KMS-11 (cell line): ENCODE measurements around the gene SCTR.

ENCODE experiments used
- H2AFZ ChIP-seq: fragments of 200-600 bp; sonication (generic); 2 replicates; pipeline ENCODE4 v1.6.1; 2016; ENCODE audit warnings: antibody characterized with exemption, mixed run types, low read depth
- H3K27ac ChIP-seq: fragments of 200-600 bp; sonication (generic); 2 replicates; pipeline ENCODE4 v1.6.1; 2016; ENCODE audit warnings: mild to moderate bottlenecking, mixed run types
- H3K27me3 ChIP-seq: fragments of 200-600 bp; sonication (generic); 2 replicates; pipeline ENCODE4 v1.6.1; 2017; ENCODE audit warnings: mild to moderate bottlenecking, low read depth, mixed run types, moderate library complexity; ENCODE audit not compliant: insufficient read depth
- H3K36me3 ChIP-seq: fragments of 200-600 bp; sonication (generic); 2 replicates; pipeline ENCODE4 v1.6.1; 2017; ENCODE audit warnings: mild to moderate bottlenecking, mixed run types; ENCODE audit not compliant: insufficient read depth
- H3K4me1 ChIP-seq: fragments of 200-600 bp; sonication (generic); 2 replicates; pipeline ENCODE4 v1.6.1; 2016; ENCODE audit warnings: mild to moderate bottlenecking, low read depth, mixed run types; ENCODE audit not compliant: poor library complexity, severe bottlenecking
- H3K4me2 ChIP-seq: fragments of 200-600 bp; sonication (generic); 2 replicates; pipeline ENCODE4 v1.7.0; 2016; ENCODE audit warnings: mild to moderate bottlenecking, mixed run types
- H3K4me3 ChIP-seq: fragments of 200-600 bp; sonication (generic); IDR thresholded peaks from 2 replicates; pipeline ENCODE4 v1.6.1; 2017; ENCODE audit warnings: low read depth, low read length, mixed read lengths; ENCODE audit not compliant: insufficient read depth
- H3K79me2 ChIP-seq: fragments of 200-600 bp; sonication (generic); 2 replicates; pipeline ENCODE4 v1.6.1; 2016; ENCODE audit warnings: low read depth, mixed run types; ENCODE audit not compliant: insufficient read depth
- H3K9ac ChIP-seq: fragments of 200-600 bp; sonication (generic); 2 replicates; pipeline ENCODE4 v1.6.1; 2016; ENCODE audit warnings: mild to moderate bottlenecking, mixed run types
- H4K20me1 ChIP-seq: fragments of 200-600 bp; sonication (generic); 2 replicates; pipeline ENCODE4 v1.6.1; 2016; ENCODE audit warnings: mild to moderate bottlenecking, mixed run types; ENCODE audit not compliant: insufficient read depth
- CTCF ChIP-seq: fragments of 200-600 bp; sonication (generic); conservative IDR thresholded peaks from 2 replicates; pipeline ENCODE4 v1.6.1; 2017; ENCODE audit warnings: low read depth, mild to moderate bottlenecking, antibody characterized with exemption, low read length, moderate library complexity, mixed read lengths

SCTR gene

GRCh38 chr2:119485336-119486110 lies 38.8 kb downstream of the SCTR start:
- Histone ChIP-seq H3K27me3 (no peaks in the 10 kb centered on the region), H2AFZ (no peak overlapping the region), H3K4me3 (no peak overlapping the region), H3K4me2 (no peak overlapping the region), H4K20me1 (no peaks in the 10 kb centered on the region), H3K9ac (no peak overlapping the region), H3K4me1 (no peaks in the 10 kb centered on the region), H3K36me3 (no peaks in the 10 kb centered on the region), H3K79me2 (no peaks in the 10 kb centered on the region), H3K27ac (no peak overlapping the region)
- no peak for TF ChIP-seq CTCF

- H4K20me1 ChIP-seq, result no peaks in the 10 kb centered on the region
- no peaks in the 10 kb centered on the region for H3K79me2 ChIP-seq
- no peak overlapping the region for H3K27ac ChIP-seq
- H3K9ac ChIP-seq, result no peak overlapping the region
- no peak overlapping the region for H3K4me2 ChIP-seq
- H3K36me3 ChIP-seq, result no peaks in the 10 kb centered on the region
- no peak overlapping the region for H3K4me3 ChIP-seq
- no peaks in the 10 kb centered on the region for H3K27me3 ChIP-seq
- no peak for TF ChIP-seq CTCF
- H3K4me1 ChIP-seq, result no peaks in the 10 kb centered on the region
- no peak overlapping the region for H2AFZ ChIP-seq
These were observed 39.4 kb downstream of the SCTR start for GRCh38 chr2:119484834-119485233.

GRCh38 chr2:119483896-119484718 lies 40.2 kb downstream of the SCTR start:
- Histone ChIP-seq H3K4me2 (no peak overlapping the region), H3K79me2 (no peaks in the 10 kb centered on the region), H3K27me3 (no peaks in the 10 kb centered on the region), H3K4me3 (no peak overlapping the region), H3K9ac (no peak overlapping the region), H3K27ac (no peak overlapping the region), H3K36me3 (no peaks in the 10 kb centered on the region), H2AFZ (no peak overlapping the region), H4K20me1 (no peaks in the 10 kb centered on the region), H3K4me1 (no peaks in the 10 kb centered on the region)
- TF ChIP-seq CTCF, result no peak

GRCh38 chr2:119483395-119483753 lies 40.9 kb downstream of the SCTR start:
- H3K27ac ChIP-seq, result no peak overlapping the region
- no peak overlapping the region for H2AFZ ChIP-seq
- H3K79me2 ChIP-seq, result no peaks in the 10 kb centered on the region
- H3K36me3 ChIP-seq, result no peaks in the 10 kb centered on the region
- no peaks in the 10 kb centered on the region for H3K4me1 ChIP-seq
- H3K4me3 ChIP-seq, result no peak overlapping the region
- no peak overlapping the region for H3K4me2 ChIP-seq
- no peaks in the 10 kb centered on the region for H4K20me1 ChIP-seq
- H3K27me3 ChIP-seq, result no peaks in the 10 kb centered on the region
- no peak overlapping the region for H3K9ac ChIP-seq
- TF ChIP-seq CTCF, result no peak
